IMR-90 (cell line): ENCODE results near the gene TMEM63A. TPM values are rescaled to one million over a fixed set of nuclear protein-coding genes. Genes with fewer than 3 reads are reported as not detected.

Source experiments
- ATAC-seq: fragments of 200-7000 bp; cut with Tn5 transposase; 2 replicates; pipeline ENCODE4 v1.9.1; 2020; ENCODE audit warnings: low read depth, mild to moderate bottlenecking, moderate library complexity
- BruUV-seq: library from RNA; stranded (reverse); fragments of 400-500 nt; replicated peaks from 2 replicates; lab custom pipeline; 2021; lab: Mats Ljungman, UMichigan
- CTCF ChIA-PET: fragments of 300-600 bp; formaldehyde crosslinking; extraction: SDS; loops from one replicate; lab custom pipeline; 2021; ENCODE audit warnings: antibody characterized with exemption; lab: Yijun Ruan, JAX
- POLR2A ChIA-PET: fragments of 300-600 bp; sonication (Branson Sonifier 250); formaldehyde crosslinking; loops from one replicate; lab custom pipeline; 2022; ENCODE audit warnings: antibody characterized with exemption; ENCODE audit not compliant: unreplicated experiment; lab: Charles Lee
- DNase-seq: peaks from one replicate; pipeline ENCODE4 v3.0.0; 2013
- H2AFZ ChIP-seq: replicated peaks from 2 replicates; pipeline ENCODE3; 2013; ENCODE audit warnings: low read length, mild to moderate bottlenecking; ENCODE audit not compliant: poor library complexity
- H2AK5ac ChIP-seq: 2 replicates; pipeline ENCODE4 v1.6.1; 2013; ENCODE audit warnings: low read depth, low read length, inconsistent platforms
- H2AK9ac ChIP-seq: replicated peaks from 2 replicates; pipeline ENCODE3; 2013; ENCODE audit warnings: mild to moderate bottlenecking, low read depth, low read length, moderate library complexity; ENCODE audit not compliant: poor library complexity
- H2BK120ac ChIP-seq: 2 replicates; pipeline ENCODE4 v1.6.1; 2013; ENCODE audit warnings: low read depth, low read length, inconsistent platforms
- H2BK15ac ChIP-seq: 3 replicates; pipeline ENCODE4 v1.6.1; 2013; ENCODE audit warnings: low read depth, low read length, inconsistent platforms
- H2BK20ac ChIP-seq: 2 replicates; pipeline ENCODE4 v1.6.1; 2013; ENCODE audit warnings: low read depth, mild to moderate bottlenecking, inconsistent platforms, low read length, moderate library complexity
- H2BK5ac ChIP-seq: 2 replicates; pipeline ENCODE4 v1.6.1; 2013; ENCODE audit warnings: mild to moderate bottlenecking, low read depth, low read length, inconsistent platforms; ENCODE audit not compliant: poor library complexity, severe bottlenecking
- H3K14ac ChIP-seq: replicated peaks from 2 replicates; pipeline ENCODE4 v1.6.1; 2013; ENCODE audit warnings: low read depth, low read length, inconsistent platforms
- H3K18ac ChIP-seq: 2 replicates; pipeline ENCODE4 v1.6.1; 2013; ENCODE audit warnings: low read depth, low read length, control low read depth
- H3K23ac ChIP-seq: 2 replicates; pipeline ENCODE4 v1.6.1; 2013; ENCODE audit warnings: low read depth, low read length, inconsistent platforms
- H3K27ac ChIP-seq: 2 replicates; pipeline ENCODE4 v1.5.1; 2013; ENCODE audit warnings: mild to moderate bottlenecking, control low read depth, low read length; ENCODE audit not compliant: insufficient read depth
- H3K27me3 ChIP-seq: 2 replicates; pipeline ENCODE4 v1.6.1; 2013; ENCODE audit warnings: low read length; ENCODE audit not compliant: control insufficient read depth, insufficient read depth
- H3K36me3 ChIP-seq: 2 replicates; pipeline ENCODE4 v1.6.1; 2013; ENCODE audit warnings: low read length, mixed read lengths; ENCODE audit not compliant: control insufficient read depth, insufficient read depth
- H3K4ac ChIP-seq: 2 replicates; pipeline ENCODE4 v1.6.1; 2013; ENCODE audit warnings: low read depth, low read length, inconsistent platforms
- H3K4me1 ChIP-seq: 2 replicates; pipeline ENCODE4 v1.6.1; 2013; ENCODE audit warnings: low read length, mixed read lengths; ENCODE audit not compliant: control insufficient read depth, insufficient read depth
- H3K4me2 ChIP-seq: 2 replicates; pipeline ENCODE4 v1.6.1; 2013; ENCODE audit warnings: low read depth, mild to moderate bottlenecking, control low read depth, low read length, moderate library complexity
- H3K4me3 ChIP-seq: 2 replicates; pipeline ENCODE4 v1.5.1; 2013; ENCODE audit warnings: low read depth, mild to moderate bottlenecking, control low read depth, low read length, moderate library complexity; ENCODE audit not compliant: insufficient read depth
- H3K56ac ChIP-seq: 2 replicates; pipeline ENCODE4 v1.6.1; 2013; ENCODE audit warnings: low read length, inconsistent platforms; ENCODE audit not compliant: insufficient read depth; ENCODE audit errors: extremely low read depth
- H3K79me1 ChIP-seq, 2 experiments: 2 replicates each; pipeline ENCODE4 v1.6.1; 2013; ENCODE audit warnings: low read length in 2 of 2, inconsistent platforms in 1 of 2, low read depth in 1 of 2
- H3K9ac ChIP-seq: 2 replicates; pipeline ENCODE4 v1.6.1; 2013; ENCODE audit warnings: low read depth, low read length, control low read depth
- H3K9me1 ChIP-seq: 2 replicates; pipeline ENCODE4 v1.6.1; 2013; ENCODE audit warnings: low read length, inconsistent platforms; ENCODE audit not compliant: insufficient read depth
- H3K9me3 ChIP-seq: 2 replicates; pipeline ENCODE4 v1.6.1; 2013; ENCODE audit warnings: low read length; ENCODE audit not compliant: control insufficient read depth, insufficient read depth
- H4K20me1 ChIP-seq: 2 replicates; pipeline ENCODE4 v1.6.1; 2013; ENCODE audit warnings: low read length, inconsistent platforms; ENCODE audit not compliant: insufficient read depth
- H4K5ac ChIP-seq: 2 replicates; pipeline ENCODE4 v1.6.1; 2013; ENCODE audit warnings: mild to moderate bottlenecking, low read depth, low read length, control low read depth
- H4K8ac ChIP-seq, 2 experiments: 2 replicates each; pipeline ENCODE4 v1.6.1; 2013; ENCODE audit warnings: low read depth in 2 of 2, low read length in 2 of 2, control low read depth in 1 of 2, inconsistent platforms in 1 of 2
- H4K91ac ChIP-seq: 2 replicates; pipeline ENCODE4 v1.6.1; 2013; ENCODE audit warnings: low read depth, low read length, inconsistent platforms; ENCODE audit not compliant: insufficient read depth
- BHLHE40 ChIP-seq: fragments of 150-350 bp; IDR thresholded peaks from 2 replicates; pipeline ENCODE4 v1.6.1; 2016; ENCODE audit warnings: mild to moderate bottlenecking, low read depth, low read length
- CEBPB ChIP-seq: IDR thresholded peaks from 2 replicates; pipeline ENCODE4 v1.6.1; 2012; ENCODE audit warnings: low read depth, low read length, improper control_type of control experiment
- FOS ChIP-seq: fragments of 150-350 bp; IDR thresholded peaks from 2 replicates; pipeline ENCODE4 v1.6.1; 2016; ENCODE audit warnings: low read depth, low read length
- MXI1 ChIP-seq: IDR thresholded peaks from 2 replicates; pipeline ENCODE4 v1.6.1; 2012; ENCODE audit warnings: low read depth, mild to moderate bottlenecking, low read length, moderate library complexity, borderline replicate concordance
- POLR2A ChIP-seq: IDR thresholded peaks from 2 replicates; pipeline ENCODE4 v1.6.1; 2012; ENCODE audit warnings: mild to moderate bottlenecking, low read depth, low read length
- RAD21 ChIP-seq: IDR thresholded peaks from 2 replicates; pipeline ENCODE4 v1.6.1; 2012; ENCODE audit warnings: low read length, improper control_type of control experiment
- USF2 ChIP-seq: fragments of 150-350 bp; IDR thresholded peaks from 2 replicates; pipeline ENCODE4 v1.6.1; 2017; ENCODE audit warnings: mild to moderate bottlenecking, antibody characterized with exemption, low read length, low read depth
- WGBS, 2 experiments: methylation state at CpG; one replicate each; pipeline versions ENCODE4 v1.1.5 to v1.1.7; 2013; ENCODE audit warnings: missing lambda C conversion rate in 2 of 2; ENCODE audit not compliant: insufficient read length in 1 of 2; ENCODE audit errors: extremely low coverage in 2 of 2; 5-methylcytosine and 5-hydroxymethylcytosine counted together
- dilution Hi-C: fragments of 300-500 bp; cut with HindIII; formaldehyde crosslinking; loops from one replicate; pipeline ENCODE4 v1.14.3; 2018; ENCODE audit warnings: low sequenced_read_pairs; ENCODE audit not compliant: unreplicated experiment
- in situ Hi-C: fragments of 300-500 bp; cut with MboI; formaldehyde crosslinking; loops from 3 replicates; pipeline ENCODE4 v1.14.3; 2019; ENCODE audit warnings: low sequenced_read_pairs, inconsistent platforms, mixed read lengths
- intact Hi-C: fragments of 100-400 bp; cut with micrococcal nuclease; formaldehyde crosslinking; loops from 2 replicates; pipeline ENCODE4 v1.10.0; 2022
- polyA plus RNA-seq, 3 experiments: library from polyadenylated mRNA; depleted of rRNA; stranded (reverse); fragments of >200 nt; gene quantifications; 2 replicates each; pipeline ENCODE4 v1.2.3, GENCODE V29; 2012; ENCODE audit warnings: low replicate concordance in 1 of 3
- total RNA-seq: library from RNA; depleted of rRNA; stranded (reverse); fragments of >200 nt; gene quantifications from 2 replicates; pipeline ENCODE4 v1.2.3, GENCODE V29; 2012

The TMEM63A gene
- total and polyA plus RNA-seq, 2 of the 4 experiments (the other 2 are of a cell fraction), result 4.7 to 23.3 TPM

GRCh38 chr1:225915538-225915991 lies 33.4 kb upstream of the TMEM63A start:
- Histone ChIP-seq H4K91ac (no peak overlapping the region), H3K14ac (no peak overlapping the region), H3K56ac (no peak overlapping the region), H4K8ac (no peak overlapping the region), H3K9ac (no peak overlapping the region), H4K20me1 (peaks cover 6% of the 10 kb centered on the region), H2AK9ac (no peak overlapping the region), H3K18ac (no peak overlapping the region), H4K5ac (no peak overlapping the region), H3K4ac (no peak overlapping the region), H3K27me3 (no peaks in the 10 kb centered on the region), H2BK5ac (no peak overlapping the region), H3K27ac (no peak overlapping the region), H3K9me3 (no peaks in the 10 kb centered on the region), H3K4me1 (peaks cover 7% of the 10 kb centered on the region; the same call in 1 of the 2 replicates), H3K4me3 (no peak overlapping the region), H3K4me2 (no peak overlapping the region), H2AK5ac (no peak overlapping the region), H2AFZ (no peak overlapping the region), H2BK20ac (no peak overlapping the region), H2BK15ac (no peak overlapping the region), H2BK120ac (no peak overlapping the region), H3K79me1 (peaks cover 0 to 14% of the 10 kb centered on the region in 2 experiments; a peak in 3 of 4 replicates), H3K36me3 (peaks cover 17% of the 10 kb centered on the region), H3K9me1 (peaks cover 5% of the 10 kb centered on the region; the same call in 1 of the 2 replicates), H3K23ac (no peak overlapping the region)
- no peak for DNase-seq
- in situ Hi-C loops, result no loop called here
- no peak for ATAC-seq
- BruUV-seq, result no TSS peak
- dilution Hi-C loops, result no loop called here
- intact Hi-C loops, result no loop called here
- no CpG with 5 or more reads among the region's 7 CpGs for WGBS, 2 experiments
- ChIA-PET POLR2A (no interaction called here), CTCF (no interaction called here)
- TF ChIP-seq FOS (no peak), POLR2A (no peak), CEBPB (no peak), RAD21 (no peak), MXI1 (no peak), USF2 (no peak), BHLHE40 (no peak)
